MCF 10A (cell line): ENCODE results near the gene SGCE. TPM values are rescaled to one million over a fixed set of nuclear protein-coding genes. Genes with fewer than 3 reads are reported as not detected.

Source experiments
- BruUV-seq: library from RNA; stranded (reverse); fragments of 400-500 nt; replicated peaks from 2 replicates; lab custom pipeline; 2021; lab: Mats Ljungman, UMichigan
- CTCF ChIA-PET: fragments of 300-600 bp; sonication (Branson Sonifier 250); formaldehyde crosslinking; extraction: SDS; loops from one replicate; lab custom pipeline; 2021; ENCODE audit warnings: antibody characterized with exemption, inconsistent platforms; lab: Yijun Ruan, JAX
- POLR2A ChIA-PET: fragments of 300-600, 350-650 bp; sonication (Branson Sonifier 250); formaldehyde crosslinking; extraction: SDS; loops from one replicate; lab custom pipeline; 2020; ENCODE audit warnings: antibody characterized with exemption, inconsistent platforms; lab: Yijun Ruan, JAX
- DNase-seq: peaks from one replicate; pipeline ENCODE4 v3.0.0-alpha.2; 2018; ENCODE audit not compliant: unreplicated experiment
- H3K27ac Mint-ChIP-seq: one replicate; pipeline ENCODE4 v1.8.0; 2022; ENCODE audit warnings: mild to moderate bottlenecking, low read depth, mixed read lengths; ENCODE audit not compliant: unreplicated experiment
- H3K27me3 Mint-ChIP-seq: one replicate; pipeline ENCODE4 v1.8.0; 2022; ENCODE audit warnings: mixed read lengths; ENCODE audit not compliant: insufficient read depth, unreplicated experiment
- H3K36me3 Mint-ChIP-seq: one replicate; pipeline ENCODE4 v1.8.0; 2022; ENCODE audit warnings: mild to moderate bottlenecking, moderate library complexity, mixed read lengths; ENCODE audit not compliant: insufficient read depth, unreplicated experiment
- H3K4me1 Mint-ChIP-seq: one replicate; pipeline ENCODE4 v1.8.0; 2022; ENCODE audit warnings: mixed read lengths; ENCODE audit not compliant: insufficient read depth, unreplicated experiment
- H3K4me3 Mint-ChIP-seq: one replicate; pipeline ENCODE4 v1.8.0; 2022; ENCODE audit warnings: mild to moderate bottlenecking, moderate library complexity, mixed read lengths; ENCODE audit not compliant: unreplicated experiment
- H3K9me3 Mint-ChIP-seq: one replicate; pipeline ENCODE4 v1.8.0; 2022; ENCODE audit warnings: mixed read lengths; ENCODE audit not compliant: unreplicated experiment
- intact Hi-C: fragments of 100-400 bp; cut with micrococcal nuclease; formaldehyde crosslinking; loops from 2 replicates; pipeline ENCODE4 v1.14.1; 2022
- total RNA-seq: library from RNA; stranded (reverse); gene quantifications from 2 replicates; pipeline ENCODE4 v1.2.3, GENCODE V29; 2022
- TF ChIP-seq, protein P1 (sequence below): fragments of 200-600 bp; IDR thresholded peaks from one replicate; pipeline ENCODE4 v1.8.0; 2022; ENCODE audit warnings: antibody characterized with exemption, mild to moderate bottlenecking; ENCODE audit not compliant: unreplicated experiment

SGCE gene
- total RNA-seq, 1 experiment from 2014 or later, result 39.4 TPM

GRCh38 chr7:94578614-94579013 lies 77.3 kb downstream of the SGCE start:
- H3K9me3 Mint-ChIP-seq, result peaks cover 18% of the 10 kb centered on the region
- DNase-seq, result peak; percentile 16
- peaks cover 34% of the 10 kb centered on the region for H3K4me1 Mint-ChIP-seq
- H3K36me3 Mint-ChIP-seq, result peaks cover 20% of the 10 kb centered on the region
- no TSS peak for BruUV-seq
- H3K4me3 Mint-ChIP-seq, result no peak overlapping the region
- TF ChIP-seq, protein P1, sequence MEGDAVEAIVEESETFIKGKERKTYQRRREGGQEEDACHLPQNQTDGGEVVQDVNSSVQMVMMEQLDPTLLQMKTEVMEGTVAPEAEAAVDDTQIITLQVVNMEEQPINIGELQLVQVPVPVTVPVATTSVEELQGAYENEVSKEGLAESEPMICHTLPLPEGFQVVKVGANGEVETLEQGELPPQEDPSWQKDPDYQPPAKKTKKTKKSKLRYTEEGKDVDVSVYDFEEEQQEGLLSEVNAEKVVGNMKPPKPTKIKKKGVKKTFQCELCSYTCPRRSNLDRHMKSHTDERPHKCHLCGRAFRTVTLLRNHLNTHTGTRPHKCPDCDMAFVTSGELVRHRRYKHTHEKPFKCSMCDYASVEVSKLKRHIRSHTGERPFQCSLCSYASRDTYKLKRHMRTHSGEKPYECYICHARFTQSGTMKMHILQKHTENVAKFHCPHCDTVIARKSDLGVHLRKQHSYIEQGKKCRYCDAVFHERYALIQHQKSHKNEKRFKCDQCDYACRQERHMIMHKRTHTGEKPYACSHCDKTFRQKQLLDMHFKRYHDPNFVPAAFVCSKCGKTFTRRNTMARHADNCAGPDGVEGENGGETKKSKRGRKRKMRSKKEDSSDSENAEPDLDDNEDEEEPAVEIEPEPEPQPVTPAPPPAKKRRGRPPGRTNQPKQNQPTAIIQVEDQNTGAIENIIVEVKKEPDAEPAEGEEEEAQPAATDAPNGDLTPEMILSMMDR, result no peak
- no peak overlapping the region for H3K27ac Mint-ChIP-seq
- ChIA-PET POLR2A (no interaction called here), CTCF (no interaction called here)
- intact Hi-C loops, result no loop called here
- no peaks in the 10 kb centered on the region for H3K27me3 Mint-ChIP-seq

DNA sequence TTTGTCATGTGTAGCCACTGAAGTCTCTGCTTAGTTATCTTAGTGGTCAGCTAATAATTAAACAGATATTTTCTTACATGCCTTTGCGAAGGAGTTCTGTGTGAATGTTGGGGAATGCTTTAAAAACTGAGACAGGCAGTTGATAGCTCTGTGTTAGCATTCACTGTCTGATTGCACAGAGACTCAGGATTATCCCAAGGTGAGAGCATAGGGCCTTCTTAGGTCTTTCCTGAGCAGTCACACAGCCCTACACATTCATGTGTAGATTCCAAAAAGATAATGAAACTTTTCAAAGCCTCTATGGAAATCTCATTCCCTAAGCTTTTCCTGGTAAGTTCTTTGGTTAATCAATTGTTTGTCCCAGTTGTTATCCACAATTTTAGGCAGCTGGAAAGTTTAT lies 78.6 kb downstream of the SGCE start:
- H3K27me3 Mint-ChIP-seq, result no peaks in the 10 kb centered on the region
- CTCF ChIA-PET, result interaction anchor here (0.8 kb wide), 1 partner anchor 900 kb away, joined by 4 read pairs; no protein-coding TSS in a partner anchor
- peaks cover 18% of the 10 kb centered on the region for H3K9me3 Mint-ChIP-seq

GRCh38 chr7:94576316-94576715 lies 79.6 kb downstream of the SGCE start:
- ChIA-PET CTCF (interaction anchor here (0.7 to 1.1 kb wide), 4 partner anchors 32 to 623 kb away, joined by 3 to 4 read pairs (median 3); no protein-coding TSS in a partner anchor), POLR2A (interaction anchor here (0.6 kb wide), 1 partner anchor 34 kb away, joined by 4 read pairs; no protein-coding TSS in a partner anchor)
- Mint-ChIP-seq H3K36me3 (peaks cover 21% of the 10 kb centered on the region), H3K4me1 (peaks cover 28% of the 10 kb centered on the region), H3K27ac (no peak overlapping the region), H3K4me3 (no peak overlapping the region), H3K27me3 (no peaks in the 10 kb centered on the region), H3K9me3 (peaks cover 18% of the 10 kb centered on the region)
- intact Hi-C loops, result no loop called here
- TF ChIP-seq, protein P1, result no peak
- BruUV-seq, result no TSS peak
- no peak for DNase-seq

More for the DNA sequence above, 78.6 kb downstream of the SGCE start:
- Mint-ChIP-seq H3K4me1 (peaks cover 31% of the 10 kb centered on the region), H3K4me3 (no peak overlapping the region), H3K27ac (no peak overlapping the region), H3K36me3 (peaks cover 21% of the 10 kb centered on the region)
- POLR2A ChIA-PET, result interaction anchor here (0.7 kb wide), 1 partner anchor 72 kb away, joined by 3 read pairs; no protein-coding TSS in a partner anchor
- BruUV-seq, result no TSS peak
- intact Hi-C loops, result no loop called here
- TF ChIP-seq, protein P1, result no peak
- DNase-seq, result no peak

GRCh38 chr7:94575646-94576045 lies 80.3 kb downstream of the SGCE start:
- CTCF ChIA-PET, result interaction anchor here (0.7 to 1.1 kb wide), 4 partner anchors 31 to 624 kb away, joined by 3 to 4 read pairs (median 3); no protein-coding TSS in a partner anchor
- Mint-ChIP-seq H3K4me3 (no peak overlapping the region), H3K4me1 (peaks cover 21% of the 10 kb centered on the region), H3K9me3 (peaks cover 18% of the 10 kb centered on the region), H3K36me3 (peaks cover 21% of the 10 kb centered on the region), H3K27me3 (no peaks in the 10 kb centered on the region), H3K27ac (no peak overlapping the region)
- intact Hi-C loops, result no loop called here
- TF ChIP-seq, protein P1, result no peak
- POLR2A ChIA-PET, result no interaction called here
- BruUV-seq, result no TSS peak
- DNase-seq, result no peak
